GM18861 (cell line): Measurements from ENCODE around the gene MYF5.

ENCODE experiments used
- ATAC-seq: cut with Tn5 transposase; IDR thresholded peaks from one replicate; pipeline ENCODE4 v1.9.1; 2021; ENCODE audit not compliant: unreplicated experiment

The MYF5 gene

GRCh38 chr12:80756875-80757274 lies 40.2 kb downstream of the MYF5 start:
- no peak for ATAC-seq

DNA sequence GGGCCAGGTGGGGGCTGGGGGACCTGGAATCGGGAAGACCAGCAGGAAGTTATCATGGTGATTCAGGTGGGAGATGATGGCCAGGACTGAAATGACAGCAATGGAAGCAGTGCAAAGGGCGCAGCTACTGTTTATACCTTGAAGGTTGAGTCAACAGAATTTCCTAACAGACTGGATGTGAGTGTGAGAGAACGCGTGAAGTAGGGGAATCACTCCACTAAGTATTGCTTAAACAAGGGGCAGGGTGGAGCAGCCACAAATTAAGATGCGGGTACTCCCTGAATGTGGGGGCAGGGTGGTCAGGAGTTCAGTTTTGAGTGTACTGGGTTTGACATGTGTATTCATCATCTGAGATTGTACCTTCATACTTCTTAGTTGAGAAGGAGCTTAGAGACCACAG lies 45.1 kb downstream of the MYF5 start:
- no peak for ATAC-seq

GRCh38 chr12:80763874-80764273 lies 47.2 kb downstream of the MYF5 start:
- no peak for ATAC-seq

DNA sequence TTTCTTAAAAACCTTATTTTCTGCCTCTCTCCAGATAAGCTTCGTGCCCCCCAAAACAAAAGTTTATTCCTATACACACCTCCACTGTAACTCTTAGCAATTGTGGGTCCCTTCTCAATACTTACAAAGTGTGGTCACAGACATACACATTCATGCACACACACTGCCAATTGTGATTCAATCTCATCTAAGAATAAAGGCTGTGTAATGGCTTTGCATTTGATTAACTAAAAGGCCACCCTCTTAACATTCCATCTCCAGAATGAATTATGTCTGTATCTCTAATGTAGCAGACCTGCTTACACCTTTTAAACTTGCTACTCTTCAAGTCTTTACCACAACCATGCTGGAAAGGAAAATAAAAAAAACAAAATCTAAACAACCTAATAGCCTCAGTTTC lies 49.5 kb downstream of the MYF5 start:
- ATAC-seq = no peak

DNA sequence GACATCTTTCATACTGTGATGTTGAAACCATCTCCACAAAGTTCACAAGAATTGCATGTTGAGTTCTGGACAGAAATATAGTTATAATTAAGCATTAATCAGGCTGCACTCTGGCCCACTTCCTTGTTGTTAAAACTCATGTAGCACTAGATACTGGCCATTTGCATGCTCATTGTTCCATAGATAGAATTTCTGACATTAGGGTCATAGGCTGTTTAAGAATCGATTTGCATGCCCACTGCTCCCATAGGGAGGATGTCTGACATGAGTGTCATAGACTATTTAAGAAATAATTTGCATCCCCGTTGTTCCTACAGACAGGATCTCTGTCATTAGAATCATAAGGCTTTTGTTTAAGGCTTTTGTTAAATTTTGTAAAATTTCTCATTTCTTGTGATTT lies 50.2 kb downstream of the MYF5 start:
- ATAC-seq = peak; percentile 97
